Activated CD4-positive, alpha-beta T cell treated with anti-CD3 and anti-CD28 coated beads for 1 hour (primary cell): ENCODE data around the gene NDUFAF7.
"Not testable (repeated sequence)": the region's sequence is repeated elsewhere in the genome, so short reads cannot be mapped to it uniquely, and the experiment has no call there.

Source experiments
- DNase-seq: peaks from one replicate; pipeline ENCODE4 v3.0.0-alpha.2; 2020

The NDUFAF7 gene

DNA sequence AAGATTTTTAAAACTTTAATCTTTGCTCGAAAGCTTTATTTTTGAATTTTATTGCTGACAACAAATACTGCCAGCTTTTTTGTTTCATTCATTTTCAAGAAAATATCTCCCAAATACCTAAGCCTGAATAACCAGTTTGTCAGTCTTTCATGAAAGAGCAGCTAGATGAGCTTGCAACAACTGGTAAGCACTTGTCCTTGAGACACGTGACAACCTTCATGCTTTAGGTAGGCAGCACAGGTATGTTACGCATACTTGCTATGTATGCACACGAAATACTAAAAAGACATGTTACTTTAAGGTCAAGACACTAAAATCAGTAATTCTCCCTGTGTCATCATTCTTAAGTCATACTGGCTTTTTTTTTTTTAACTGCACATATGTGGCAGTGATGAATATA is 12.4 kb upstream of the NDUFAF7 start:
- DNase-seq = no peak

DNA sequence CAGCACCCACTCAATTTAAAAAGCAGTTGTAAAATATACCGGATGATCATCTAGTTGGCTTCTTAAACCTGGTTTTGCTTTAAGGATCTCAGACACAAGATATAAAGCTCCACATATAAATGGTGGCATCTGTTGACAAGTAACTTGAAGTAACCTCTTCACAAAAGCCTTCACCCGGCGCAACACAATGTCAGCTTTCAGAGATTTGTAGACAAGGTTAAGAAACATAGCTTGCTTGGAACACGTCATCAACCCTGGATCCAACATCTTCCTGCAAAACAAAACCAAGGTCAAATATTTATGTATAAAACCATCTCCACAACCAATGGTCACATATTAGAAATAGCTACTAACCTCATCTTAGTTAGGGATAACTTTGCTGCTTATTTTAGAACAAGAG is 8.3 kb upstream of the NDUFAF7 start:
- no peak for DNase-seq

DNA sequence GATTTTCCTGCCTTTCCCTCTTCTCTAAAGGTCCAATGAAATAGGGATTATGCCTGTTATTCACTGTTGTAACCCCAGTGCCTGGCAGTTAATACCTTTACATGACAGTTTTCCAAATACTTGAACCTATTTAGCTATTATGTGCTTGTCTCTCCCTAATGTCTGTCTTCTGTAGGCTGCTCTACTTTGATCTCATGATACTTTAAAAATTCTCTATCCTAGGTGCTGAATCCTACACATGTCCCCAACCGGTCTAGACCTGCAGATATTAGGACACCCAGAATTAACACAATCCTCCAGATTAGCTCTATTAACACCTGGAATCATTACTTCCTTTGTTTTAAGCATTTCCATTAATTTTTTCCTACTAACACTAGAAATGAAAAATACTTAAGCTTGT is 7.4 kb upstream of the NDUFAF7 start:
- DNase-seq = no peak

DNA sequence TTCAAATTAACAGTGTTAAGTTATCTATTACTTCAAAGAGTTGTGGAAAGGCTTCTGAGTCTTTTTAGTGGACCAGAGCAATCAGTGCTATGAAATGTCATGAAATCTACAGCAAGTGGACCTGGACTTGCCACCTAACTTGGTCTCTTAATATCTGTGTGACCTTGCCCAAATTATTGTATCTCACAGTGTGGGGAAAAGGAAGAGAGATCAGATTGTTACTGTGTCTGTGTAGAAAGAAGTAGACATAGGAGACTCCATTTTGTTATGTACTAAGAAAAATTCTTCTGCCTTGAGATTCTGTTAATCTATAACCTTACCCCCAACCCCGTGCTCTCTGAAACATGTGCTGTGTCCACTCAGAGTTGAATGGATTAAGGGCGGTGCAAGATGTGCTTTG is 6.3 kb upstream of the NDUFAF7 start:
- DNase-seq = not testable (repeated sequence)

DNA sequence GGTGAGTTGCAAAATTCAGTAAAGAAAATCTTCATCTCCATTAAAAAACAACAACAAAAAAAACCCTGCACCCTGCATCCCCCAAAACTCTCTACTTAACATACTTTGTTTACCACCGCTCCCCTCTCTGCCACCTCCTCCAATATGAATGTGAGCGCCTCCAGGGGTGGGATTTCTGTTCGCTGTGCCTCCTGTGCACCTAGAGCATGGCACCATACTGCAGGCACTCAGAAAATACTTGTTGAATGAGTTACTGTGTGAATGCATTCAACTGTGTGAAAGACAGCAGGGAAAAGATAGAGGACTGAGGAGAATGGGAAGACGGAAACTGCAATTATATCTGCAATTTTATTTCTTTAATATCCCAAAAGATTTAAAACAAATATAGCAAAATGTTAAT is 4.6 kb upstream of the NDUFAF7 start:
- no peak for DNase-seq

DNA sequence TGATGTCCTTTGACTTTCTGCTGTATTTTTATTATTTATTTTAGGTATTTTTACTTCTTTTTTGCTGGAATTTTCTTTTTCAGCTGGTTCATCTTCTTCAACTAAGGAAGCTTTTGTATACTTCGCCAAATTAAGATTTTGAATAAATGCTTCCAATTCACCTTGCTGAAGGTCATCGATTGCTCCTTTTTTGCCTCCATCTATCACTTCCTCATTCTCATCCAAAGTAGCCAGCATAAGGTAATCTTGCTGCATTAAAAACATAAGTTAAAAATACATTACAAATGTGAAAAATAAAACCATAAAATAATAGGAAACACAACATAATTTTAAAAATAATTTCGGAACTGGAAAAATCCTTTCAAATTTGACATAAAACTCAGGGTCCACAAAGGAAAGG is 2.7 kb upstream of the NDUFAF7 start:
- DNase-seq = no peak

DNA sequence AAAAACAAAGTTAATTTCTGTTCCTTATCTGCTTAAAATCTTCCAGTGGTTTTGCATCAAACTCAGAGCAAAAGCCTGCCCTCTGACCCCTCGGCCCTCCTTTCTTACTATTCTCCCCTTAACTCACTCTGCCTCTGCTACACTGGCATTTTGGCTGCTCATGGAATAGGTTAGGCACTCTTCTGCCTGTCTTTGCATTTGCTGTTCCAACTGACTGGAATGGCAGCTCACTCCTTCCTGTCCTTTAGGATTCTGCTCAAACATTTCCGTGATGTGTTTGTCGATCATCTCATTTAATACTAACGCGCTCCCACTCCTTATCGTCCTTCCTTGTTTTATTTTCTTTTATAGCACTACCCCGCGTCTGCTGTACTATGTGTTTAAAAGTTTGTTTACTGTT is 877 bp upstream of the NDUFAF7 start:
- no peak for DNase-seq

DNA sequence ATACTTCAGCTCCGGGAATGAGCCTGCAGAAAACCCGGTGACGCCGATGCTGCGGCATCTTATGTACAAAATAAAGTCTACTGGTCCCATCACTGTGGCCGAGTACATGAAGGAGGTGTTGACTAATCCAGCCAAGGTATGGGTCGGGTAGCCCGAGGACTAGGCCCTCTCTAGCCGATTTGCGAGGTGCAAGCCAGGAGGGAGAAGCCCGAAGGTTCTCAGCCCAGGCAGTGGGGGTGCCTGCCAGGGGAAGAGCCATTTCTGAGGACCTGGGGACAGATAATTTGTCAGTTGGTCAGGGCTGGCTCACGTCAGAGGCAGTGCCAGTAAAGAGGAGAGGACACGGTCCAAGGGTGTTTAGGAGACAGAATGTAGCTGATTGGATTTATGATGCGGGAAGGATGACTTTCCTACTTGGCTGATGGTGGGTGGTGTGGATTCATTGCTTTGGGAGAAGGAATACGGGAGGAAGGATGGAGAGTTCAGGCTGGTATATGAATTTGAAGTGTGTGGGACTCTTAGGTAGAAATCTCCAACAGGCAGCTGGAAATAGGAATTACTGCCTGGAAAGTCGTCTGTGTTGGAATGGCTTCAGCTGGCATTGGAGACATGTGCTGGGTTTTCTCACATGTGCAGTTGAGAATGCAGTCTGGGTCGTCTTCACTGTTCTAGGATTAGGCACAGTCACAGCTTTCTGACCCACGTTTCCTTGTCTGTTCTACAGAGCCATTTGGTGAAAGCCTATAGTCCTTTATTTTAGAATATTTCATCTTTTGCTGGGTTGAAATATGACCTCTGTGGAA is 874 bp downstream of the NDUFAF7 start:
- DNase-seq = no peak

DNA sequence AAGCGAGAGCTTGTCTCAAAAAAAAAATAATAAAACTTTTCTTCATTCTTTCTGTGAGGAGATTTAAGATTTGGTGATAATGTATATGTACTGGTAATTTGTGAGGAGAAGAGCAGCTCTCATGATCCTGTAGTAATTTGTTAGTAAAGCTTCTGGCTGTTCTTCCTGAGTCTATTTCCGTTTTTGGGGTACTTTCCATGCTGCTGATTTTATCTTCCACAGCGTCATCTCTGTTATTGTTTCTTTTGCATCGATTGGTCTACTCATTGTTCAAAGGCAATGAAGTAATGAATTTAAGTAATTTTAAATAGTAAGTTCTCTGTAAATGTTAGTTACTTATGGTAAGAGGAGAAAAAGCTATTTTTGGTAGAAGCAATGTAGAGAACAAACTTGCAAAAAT is 12.0 kb downstream of the NDUFAF7 start:
- no peak for DNase-seq

DNA sequence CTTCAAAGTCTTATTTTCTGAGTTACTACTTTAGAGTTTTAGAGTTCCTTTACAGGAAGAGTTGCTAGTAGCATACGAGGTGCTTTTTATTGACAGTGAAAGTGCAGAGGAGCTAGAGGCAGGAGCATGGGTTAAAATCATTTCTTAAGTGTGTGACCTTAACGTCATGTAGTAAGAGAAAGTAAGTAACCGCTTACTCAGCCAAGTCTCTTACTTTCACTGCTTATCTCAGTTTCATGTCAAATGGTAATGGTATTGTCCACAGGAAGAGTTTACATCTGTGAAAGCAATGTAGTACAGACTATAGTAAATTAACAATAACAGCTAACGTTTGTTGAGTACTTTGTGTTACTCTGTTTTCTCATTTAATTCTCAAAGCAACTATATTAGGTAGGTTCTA is 12.6 kb downstream of the NDUFAF7 start:
- no peak for DNase-seq

DNA sequence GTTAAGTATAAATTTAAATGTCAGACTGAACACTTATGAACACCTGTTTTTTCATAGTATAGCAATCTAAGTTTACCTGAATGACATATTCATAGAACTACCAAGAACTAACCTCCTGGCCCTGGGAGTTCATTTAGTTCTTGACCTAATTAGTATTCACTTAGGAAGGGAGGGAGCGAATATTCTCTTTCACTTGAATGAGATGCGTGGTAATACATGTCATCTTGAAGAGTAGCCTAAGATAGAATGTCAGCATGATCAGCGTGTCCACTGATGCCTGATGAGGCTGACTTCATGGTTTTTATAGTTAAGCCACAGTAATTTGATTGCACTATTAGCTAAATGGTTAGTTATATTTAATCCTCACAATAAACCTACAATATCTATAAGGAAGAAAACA is 13.3 kb downstream of the NDUFAF7 start:
- DNase-seq = no peak

DNA sequence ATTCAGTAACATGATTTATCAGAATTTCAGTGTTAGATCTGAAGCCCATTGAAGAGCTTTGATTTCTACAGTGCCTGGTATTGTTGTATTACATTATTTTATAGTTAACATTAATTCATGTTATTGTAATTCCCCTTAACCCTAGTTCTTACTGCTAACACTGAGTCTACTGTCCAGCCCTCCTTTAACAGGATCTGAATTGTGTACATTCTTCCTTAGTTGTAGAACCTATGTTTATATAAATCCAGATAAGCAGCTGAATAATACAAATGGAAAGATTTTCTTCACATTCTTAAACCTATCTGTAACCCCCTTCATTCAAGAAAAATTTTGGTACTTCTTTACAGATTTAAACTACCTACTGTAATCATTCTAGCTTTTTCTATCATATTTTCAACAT is 14.7 kb downstream of the NDUFAF7 start:
- DNase-seq = no peak

DNA sequence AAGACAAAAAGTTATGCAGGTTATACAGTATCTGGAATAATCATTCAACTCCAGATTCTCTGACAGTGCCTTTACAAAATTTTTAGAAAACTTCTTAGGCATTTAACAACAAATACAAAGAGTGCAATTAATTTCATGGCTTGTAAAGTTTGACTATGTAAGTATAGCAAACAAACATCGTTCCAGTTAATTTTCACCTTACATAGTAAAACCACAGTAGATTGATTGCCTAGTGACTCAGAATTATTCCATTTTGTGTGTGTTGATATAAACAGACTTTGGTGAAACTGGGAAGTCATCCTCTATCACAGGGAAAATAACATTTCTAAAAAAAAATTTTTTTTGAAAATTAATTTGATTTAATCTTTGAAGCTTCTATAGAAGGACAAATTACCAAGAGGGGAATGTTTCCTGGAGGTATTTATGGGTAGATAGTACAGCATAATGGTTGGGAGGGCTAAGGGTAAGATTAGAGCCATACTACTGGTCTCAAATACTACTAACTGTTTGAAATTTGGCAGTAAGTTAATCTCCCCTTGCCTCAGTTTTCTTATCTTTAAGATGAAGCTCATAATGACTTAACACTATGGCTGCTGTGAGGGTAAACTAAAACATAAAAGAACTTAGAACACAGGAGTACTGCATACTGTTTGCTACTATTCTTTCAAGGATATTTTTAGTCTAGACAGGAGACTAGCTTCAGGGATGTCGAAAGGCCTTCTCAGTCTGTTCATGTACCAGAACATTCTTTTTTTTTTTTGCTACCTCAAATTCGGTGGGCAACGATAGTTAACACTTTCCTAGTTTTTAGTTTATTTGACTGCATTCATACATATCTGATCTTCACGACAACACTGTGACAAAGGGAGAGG is 19.6 kb downstream of the NDUFAF7 start:
- no peak for DNase-seq

DNA sequence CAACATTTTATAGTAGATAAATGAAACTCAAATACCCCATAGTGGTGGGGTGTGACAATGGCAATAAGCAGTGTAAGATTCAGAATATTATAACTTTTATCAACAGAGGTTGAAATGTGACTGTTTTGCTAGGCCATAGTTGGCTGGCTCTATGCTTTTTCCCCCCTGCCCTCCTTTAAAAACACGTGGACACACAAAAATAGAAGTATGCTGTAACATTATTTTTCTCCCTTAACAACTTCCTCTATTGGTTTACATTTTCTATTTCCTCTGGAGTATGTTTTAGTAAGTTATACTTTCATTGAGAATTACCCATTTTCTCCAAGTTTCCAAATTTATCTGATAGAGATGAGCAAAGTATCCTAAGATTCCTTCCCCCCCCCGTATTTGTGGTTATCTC is 31.1 kb downstream of the NDUFAF7 start:
- no peak for DNase-seq

DNA sequence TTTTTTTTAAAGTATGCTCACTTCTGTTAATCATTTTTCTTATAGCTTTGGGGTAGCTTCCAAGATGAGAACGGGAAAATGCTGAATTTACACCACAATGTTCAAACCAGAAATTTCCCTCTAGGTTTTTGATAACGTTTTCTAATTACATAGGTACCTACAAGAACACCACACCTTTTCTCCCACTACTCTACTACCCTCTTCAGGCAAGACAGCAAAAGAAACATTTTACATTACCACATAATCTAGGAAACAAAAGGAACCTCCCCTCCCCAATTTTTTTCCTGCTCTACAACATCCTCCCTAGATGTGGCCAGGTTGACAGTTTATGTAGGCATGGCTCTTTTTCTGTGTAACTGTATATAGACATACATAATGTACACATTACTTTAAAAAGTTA is 32.4 kb downstream of the NDUFAF7 start:
- DNase-seq = no peak

DNA sequence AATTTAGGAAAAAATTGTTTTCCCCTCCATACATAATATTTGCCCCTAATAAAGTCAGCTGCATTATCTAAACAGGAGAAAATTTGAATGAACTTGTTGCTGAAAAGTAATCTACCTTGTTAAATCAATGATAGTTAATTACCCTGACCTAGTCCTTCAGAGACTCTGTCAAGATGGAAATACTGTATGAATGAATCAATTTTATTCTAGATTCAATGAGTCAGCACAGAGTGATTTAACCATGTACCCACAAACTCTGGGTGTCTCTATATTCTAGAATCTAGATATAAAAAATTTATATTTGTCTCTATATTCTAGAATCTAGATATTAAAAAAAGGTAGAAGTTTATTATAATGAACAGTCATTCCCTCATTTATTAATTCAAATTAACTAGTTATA is 36.2 kb downstream of the NDUFAF7 start:
- no peak for DNase-seq

DNA sequence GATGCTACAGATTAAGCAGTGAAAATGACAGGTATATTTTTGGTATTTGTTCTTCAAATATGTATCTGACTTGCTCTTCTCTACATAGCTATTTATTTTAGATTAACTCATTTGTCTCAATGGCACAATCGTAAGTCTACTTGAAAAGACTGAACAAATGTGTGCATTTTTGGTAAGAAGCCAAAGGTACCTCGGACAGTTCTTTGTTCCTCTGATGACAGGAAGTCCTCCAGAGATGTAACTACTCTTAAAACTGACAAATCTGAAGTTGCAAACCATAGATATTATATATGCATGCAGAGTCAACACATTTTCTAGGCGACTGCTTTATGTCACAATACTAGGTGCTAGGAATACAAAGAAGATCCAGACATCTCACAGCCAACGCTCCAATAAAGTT is 36.7 kb downstream of the NDUFAF7 start:
- DNase-seq = no peak

DNA sequence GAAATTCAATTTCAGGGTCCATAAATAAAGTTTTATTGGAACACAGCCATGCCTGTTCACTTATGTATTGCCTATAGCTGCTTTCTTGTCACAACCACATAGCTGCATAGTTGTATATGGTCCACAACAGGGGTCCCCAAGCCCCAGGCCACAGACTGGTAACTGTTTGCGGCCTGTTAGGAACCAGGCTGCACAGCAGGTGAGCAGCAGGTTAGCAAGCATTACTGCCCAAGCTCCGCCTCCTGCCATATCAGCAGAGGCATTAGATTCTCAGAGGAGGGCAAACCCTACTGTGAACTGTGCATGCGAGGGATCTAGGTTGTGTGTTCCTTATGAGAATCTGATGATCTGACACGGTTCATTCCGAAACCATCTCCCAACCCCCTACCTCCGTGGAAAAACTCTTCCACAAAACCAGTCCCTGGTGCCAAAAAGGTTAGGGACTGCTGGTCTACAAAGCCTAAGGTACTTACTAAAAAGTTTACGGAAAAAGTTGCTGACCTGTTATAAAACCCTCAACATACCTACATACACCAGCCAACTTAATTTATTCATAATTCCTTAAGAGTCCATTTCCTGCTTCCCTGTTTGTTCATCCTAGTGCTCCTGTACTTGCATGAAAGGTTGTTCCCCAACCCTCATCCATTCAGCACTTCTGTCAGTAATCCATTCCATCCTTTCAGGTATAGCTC is 40.1 kb downstream of the NDUFAF7 start:
- DNase-seq = no peak

DNA sequence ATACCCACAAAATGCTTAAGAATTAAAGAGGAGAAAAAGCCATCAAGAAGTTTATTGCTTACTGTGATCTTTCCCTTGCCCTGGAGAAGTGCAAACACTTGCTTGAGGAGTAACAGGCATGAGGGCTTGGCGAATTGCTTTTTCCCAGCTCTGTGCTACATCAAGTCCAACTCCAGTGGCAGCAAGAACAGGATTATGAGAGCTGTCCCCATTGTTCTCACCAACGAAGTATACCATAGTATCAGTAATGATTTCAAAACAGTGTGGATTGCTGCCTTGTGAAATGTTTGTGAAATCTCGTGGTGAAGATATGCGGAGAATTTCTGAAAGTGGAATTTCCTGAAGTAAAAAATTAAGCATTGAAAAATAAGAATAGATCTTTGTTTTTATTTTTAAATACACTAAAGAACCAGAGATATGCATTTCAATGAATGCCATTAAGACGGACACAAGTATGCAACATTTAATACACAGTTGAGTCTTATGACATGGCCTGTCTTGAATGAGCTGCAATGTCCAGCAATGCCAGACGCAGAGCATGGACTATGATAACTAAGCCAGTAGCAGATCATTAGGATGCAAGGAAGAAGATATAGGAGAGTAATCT is 43.0 kb downstream of the NDUFAF7 start:
- DNase-seq = no peak

DNA sequence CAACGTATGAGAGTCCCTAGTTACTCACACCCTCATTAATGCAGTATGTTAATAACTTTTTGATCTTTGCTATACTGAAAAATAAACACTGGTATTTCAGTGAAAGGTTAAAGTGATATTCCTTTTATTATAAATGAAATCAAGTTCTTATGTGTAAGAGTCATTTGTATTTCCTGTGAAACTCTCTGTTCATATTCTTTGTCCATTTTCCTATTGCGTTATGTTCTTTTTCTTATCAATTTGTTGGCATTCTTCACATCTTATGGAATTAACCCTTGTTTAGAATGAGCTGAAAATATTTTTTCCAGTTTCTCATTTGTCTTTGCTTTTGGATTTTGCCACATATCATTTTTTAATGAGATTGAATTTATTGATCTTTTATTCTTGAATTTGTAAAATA is 44.8 kb downstream of the NDUFAF7 start:
- DNase-seq = no peak

DNA sequence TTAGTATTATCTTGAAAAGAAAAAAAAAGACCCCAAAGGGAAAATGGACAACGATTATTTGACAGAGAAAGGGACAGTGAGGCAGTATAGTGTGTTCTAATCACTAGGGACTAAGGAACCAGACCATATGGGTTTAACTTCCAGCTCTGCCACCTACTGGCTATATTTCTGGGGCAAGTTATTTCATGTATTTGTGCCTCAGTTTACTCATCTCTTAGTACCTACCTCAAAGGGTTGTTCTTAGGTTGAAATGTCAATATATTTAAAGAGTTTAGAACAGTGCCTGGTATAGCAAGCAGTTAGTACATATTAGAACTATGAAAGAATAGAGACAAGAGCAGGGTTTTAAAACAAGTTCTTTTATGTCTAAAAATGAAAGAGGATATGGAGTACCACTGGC is 50.5 kb downstream of the NDUFAF7 start:
- no peak for DNase-seq

DNA sequence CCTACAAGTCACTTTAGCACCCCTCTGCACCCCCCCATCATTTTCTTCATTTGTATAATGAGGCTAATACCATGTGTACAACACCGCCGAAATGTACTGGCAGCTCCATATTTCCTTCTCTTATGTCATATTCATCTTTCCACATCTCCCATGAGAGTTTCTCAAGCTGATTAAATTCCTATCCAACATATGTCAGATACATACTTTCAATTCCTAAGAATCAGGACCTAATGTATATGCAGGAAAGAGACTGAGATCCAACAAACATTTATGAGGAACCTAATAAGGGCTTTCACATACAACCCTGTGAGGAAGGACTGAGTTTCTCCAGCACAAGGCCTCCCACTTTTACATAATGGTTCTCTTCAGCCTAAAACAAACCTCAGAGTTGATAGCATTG is 51.3 kb downstream of the NDUFAF7 start:
- DNase-seq = no peak

DNA sequence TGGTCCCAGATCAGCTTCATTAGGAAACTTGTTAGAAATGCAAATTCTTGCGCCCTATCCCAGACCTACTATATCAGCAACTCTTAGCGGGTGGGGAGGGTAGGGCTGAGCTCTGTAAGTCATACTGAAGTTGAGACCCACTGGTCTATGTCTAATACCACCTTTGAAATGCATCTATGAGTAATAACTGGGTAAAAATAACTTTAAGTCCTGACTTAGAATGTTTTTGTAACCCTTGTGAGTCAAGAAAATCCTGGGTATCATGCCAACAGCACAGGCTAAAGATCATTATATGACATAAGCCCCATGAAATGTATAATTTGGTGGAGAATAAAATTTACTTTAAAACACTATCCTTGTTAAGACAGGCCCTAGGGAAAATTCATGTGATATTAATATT is 51.7 kb downstream of the NDUFAF7 start:
- DNase-seq = no peak
